PFSK-1 (cell line): ENCODE results near the gene MEF2D.

ENCODE experiments used
- REST ChIP-seq, 2 experiments: IDR thresholded peaks; 2 replicates each; pipeline versions ENCODE4 v1.6.1 to v1.8.0; 2011 to 2012; ENCODE audit warnings: low read depth in 2 of 2, low read length in 2 of 2, control low read depth in 1 of 2, inconsistent platforms in 1 of 2, mild to moderate bottlenecking in 1 of 2, moderate library complexity in 1 of 2; ENCODE audit not compliant: insufficient read depth in 1 of 2
- TAF1 ChIP-seq: IDR thresholded peaks from 2 replicates; pipeline ENCODE4 v1.6.1; 2012; ENCODE audit warnings: low read length, control low read depth, borderline replicate concordance; ENCODE audit not compliant: insufficient read depth

- TF ChIP-seq TAF1, result no peak
- TF ChIP-seq REST (IDR thresholded peaks at IDR 0.05; ENCODE audit: insufficient read depth in 1 of 2, low read depth in 2 of 2, low read length in 2 of 2), result no peak
Measured at GRCh38 chr1:156510709-156511108, 10.1 kb upstream of the MEF2D start.
